Fibroblast of villous mesenchyme (primary cell): ENCODE data around the gene RSF1. TPM values are rescaled to one million over a fixed set of nuclear protein-coding genes. Genes with fewer than 3 reads are reported as not detected.
A peak's percentile ranks its signal among the peaks of the same experiment; 100 is the strongest.

ENCODE experiments used
- DNase-seq: peaks from one replicate; pipeline ENCODE4 v3.0.0-alpha.2; 2010; ENCODE audit warnings: low read depth
- H3K4me3 ChIP-seq: 2 replicates; pipeline ENCODE4 v1.5.1; 2011; ENCODE audit warnings: low read depth, mild to moderate bottlenecking, low read length
- total RNA-seq: library from RNA; depleted of rRNA; stranded (reverse); fragments of >200 nt; gene quantifications from 2 replicates; pipeline ENCODE4 v1.2.3, GENCODE V29; 2012
- TF ChIP-seq, protein P1 (sequence below): IDR thresholded peaks from 2 replicates; pipeline ENCODE4 v1.5.1; 2012; ENCODE audit warnings: low read depth, mild to moderate bottlenecking, low read length; ENCODE audit not compliant: insufficient read depth

RSF1 gene
- total RNA-seq, 1 donor = 46.2 TPM

DNA sequence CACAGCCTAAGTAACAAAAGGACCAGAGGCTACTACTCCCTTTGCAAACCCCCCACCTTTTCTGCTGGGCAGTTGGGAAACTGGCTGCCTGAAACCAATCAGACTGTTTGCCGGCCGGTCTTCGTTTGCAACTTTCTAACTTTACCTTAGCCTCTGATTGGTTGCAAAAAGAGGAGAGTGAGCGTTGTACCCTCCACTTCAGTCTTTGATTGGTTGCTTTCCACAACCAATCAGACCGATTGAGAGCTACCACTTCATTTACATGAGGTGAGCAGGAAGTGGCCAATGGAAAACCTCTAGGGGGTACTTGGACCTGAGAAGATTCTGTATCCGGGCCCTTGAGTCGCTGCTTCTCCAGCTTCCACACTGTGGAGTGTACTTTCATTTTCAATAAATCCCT lies 164.2 kb downstream of the RSF1 start:
- TF ChIP-seq, protein P1, sequence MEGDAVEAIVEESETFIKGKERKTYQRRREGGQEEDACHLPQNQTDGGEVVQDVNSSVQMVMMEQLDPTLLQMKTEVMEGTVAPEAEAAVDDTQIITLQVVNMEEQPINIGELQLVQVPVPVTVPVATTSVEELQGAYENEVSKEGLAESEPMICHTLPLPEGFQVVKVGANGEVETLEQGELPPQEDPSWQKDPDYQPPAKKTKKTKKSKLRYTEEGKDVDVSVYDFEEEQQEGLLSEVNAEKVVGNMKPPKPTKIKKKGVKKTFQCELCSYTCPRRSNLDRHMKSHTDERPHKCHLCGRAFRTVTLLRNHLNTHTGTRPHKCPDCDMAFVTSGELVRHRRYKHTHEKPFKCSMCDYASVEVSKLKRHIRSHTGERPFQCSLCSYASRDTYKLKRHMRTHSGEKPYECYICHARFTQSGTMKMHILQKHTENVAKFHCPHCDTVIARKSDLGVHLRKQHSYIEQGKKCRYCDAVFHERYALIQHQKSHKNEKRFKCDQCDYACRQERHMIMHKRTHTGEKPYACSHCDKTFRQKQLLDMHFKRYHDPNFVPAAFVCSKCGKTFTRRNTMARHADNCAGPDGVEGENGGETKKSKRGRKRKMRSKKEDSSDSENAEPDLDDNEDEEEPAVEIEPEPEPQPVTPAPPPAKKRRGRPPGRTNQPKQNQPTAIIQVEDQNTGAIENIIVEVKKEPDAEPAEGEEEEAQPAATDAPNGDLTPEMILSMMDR = no peak
- no peak for DNase-seq
- H3K4me3 ChIP-seq = no peak overlapping the region

DNA sequence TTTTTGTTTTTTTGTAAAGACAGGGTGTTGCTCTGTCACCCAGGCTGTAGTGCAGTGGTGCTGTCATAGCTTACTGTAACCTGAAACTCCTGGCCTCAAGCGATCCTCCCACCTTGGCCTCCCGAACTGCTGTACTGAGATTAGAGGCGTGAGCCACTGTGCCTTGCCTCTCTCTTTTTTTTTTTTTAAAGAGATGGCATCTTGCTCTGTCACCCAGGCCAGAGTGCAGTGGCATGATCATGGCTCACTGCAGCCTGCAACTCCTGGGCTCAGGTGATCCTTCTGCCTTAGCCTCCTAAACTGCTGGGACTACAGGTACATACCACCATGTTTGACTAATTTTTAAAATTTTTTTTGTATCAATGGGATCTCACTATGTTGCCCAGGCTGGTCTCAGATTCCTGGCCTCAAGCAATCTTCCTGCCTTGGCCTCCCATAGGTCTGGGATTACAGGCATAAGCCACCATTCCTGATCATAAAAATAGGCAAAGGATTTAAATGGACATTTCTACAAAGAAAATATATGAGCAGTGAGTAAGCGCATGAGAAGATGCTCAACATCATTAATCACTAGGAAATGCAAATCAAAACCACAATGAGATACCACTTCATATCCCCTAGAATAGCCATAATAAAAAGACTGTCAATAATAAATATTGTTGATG lies 165.6 kb downstream of the RSF1 start:
- peak; percentile 47 for DNase-seq
- TF ChIP-seq, protein P1 = no peak
- H3K4me3 ChIP-seq = no peak overlapping the region

DNA sequence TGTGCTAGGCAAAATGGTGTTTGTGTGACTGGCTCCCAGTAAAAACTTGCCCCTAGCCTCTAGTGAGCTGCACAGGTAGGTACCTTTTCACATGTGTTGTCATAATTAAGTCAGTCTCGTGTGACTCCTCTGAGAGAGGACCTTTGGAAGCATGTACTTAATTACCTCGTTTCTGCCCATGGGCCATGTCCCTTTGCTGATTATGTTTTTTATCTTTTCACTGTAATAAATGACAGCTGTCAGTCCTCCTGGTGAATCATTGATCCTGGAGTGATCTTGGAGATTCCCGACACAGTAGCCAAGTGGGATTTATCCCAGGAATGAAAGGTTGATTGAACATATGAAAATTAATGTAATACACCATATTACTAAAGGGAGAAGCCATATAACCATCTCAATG lies 170.4 kb downstream of the RSF1 start:
- DNase-seq = no peak
- TF ChIP-seq, protein P1 = no peak
- no peak overlapping the region for H3K4me3 ChIP-seq

DNA sequence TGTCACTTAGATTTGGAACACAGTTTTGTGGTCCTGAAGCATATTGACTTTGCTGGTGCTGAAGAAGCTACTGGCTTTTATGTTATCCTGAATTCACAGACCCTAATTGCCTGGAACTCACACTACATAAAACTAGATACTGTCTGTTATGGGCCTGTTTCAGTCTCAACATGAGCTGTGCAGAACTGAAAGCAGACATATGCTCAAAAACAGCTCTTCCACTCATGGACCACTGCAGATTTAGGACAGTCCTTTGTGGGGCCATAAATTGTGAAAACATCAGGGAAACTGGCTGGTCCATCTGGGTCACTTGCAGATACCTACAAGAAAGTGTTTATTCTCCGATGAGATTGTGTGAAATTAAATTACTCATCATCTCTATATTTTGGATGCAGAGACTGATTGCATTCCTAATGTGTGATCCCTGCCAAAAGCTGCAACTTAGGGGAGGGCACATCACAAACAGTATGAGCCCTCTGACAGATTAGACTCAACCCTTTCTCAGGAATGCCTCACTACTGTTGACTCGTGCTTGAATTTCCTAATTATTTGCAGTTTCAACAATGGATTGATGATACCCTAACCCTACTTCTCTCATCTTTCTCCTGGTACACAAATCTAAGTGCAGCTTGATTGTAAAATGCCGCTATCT lies 172.7 kb downstream of the RSF1 start:
- TF ChIP-seq, protein P1 = no peak
- DNase-seq = no peak
- no peak overlapping the region for H3K4me3 ChIP-seq

DNA sequence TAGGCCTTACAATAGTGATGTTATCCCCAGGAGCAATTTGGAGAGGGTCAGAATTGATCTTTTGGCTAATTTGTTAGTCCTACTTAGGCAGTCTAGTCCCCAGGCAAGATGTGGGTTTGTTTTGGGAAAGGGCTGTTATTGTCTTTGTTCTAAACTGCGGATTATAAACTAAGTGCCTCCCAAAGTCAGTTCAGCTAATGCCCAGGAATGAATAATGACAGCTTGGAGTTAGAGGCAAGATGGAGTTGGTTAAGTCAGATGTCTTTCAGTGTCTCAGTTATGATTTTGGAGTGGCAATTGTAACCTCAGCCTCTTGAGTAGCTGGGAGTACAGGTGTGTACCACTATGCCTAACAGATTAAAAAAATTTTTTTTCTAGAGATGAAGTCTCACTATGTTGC lies 175.6 kb downstream of the RSF1 start:
- H3K4me3 ChIP-seq = no peak overlapping the region

DNA sequence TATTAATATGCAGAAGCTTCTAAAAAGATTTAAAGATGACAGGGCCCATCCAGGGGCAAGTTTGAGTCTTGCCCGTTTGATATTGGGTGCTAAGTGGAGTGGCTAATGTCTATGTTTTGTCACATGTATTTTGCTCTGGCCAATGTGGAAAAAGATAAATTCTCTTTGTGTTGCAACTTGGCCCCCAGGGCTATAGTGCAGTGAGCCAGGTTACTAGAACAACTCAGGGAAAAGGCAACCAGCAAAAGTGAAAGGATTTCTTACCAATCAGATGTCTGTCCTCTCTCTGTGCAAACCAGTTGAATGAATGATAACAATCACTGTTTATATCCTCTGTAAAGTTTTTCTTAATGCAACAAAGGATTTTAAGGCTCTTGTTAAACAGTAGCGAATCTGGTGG lies 178.3 kb downstream of the RSF1 start:
- no peak overlapping the region for H3K4me3 ChIP-seq
- DNase-seq = no peak
- TF ChIP-seq, protein P1 = no peak

More for the DNA sequence above, 175.6 kb downstream of the RSF1 start:
- DNase-seq = no peak
- TF ChIP-seq, protein P1 = no peak
